ENCODE measurements around the gene COL13A1.

Gene COL13A1

GRCh38 chr10:69849825-69850224 is 48.1 kb downstream of the COL13A1 start:
- DNase-seq = no peak

- DNase-seq = no peak
Measured at GRCh38 chr10:69850440-69850839, 48.7 kb downstream of the COL13A1 start.

DNA sequence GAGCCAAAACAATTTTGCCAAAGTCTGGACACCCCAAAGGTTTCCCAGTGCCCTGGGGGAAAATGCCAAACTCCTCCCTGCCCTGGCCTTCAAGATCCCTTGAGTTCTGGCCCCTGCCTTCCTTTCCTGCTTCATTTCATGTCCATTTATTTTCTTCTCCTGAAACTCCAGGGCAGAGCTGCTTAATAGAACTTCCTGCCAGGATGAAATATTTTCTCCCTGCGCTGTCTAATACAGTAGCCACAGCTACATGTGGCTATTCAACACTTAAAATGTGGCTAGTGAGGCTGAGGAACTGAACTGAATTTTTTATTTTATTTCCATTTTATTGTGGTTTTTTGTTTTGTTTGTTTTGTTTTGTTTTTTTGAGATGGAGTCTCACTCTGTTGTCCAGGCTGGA is 49.6 kb downstream of the COL13A1 start:
- DNase-seq = no peak

DNA sequence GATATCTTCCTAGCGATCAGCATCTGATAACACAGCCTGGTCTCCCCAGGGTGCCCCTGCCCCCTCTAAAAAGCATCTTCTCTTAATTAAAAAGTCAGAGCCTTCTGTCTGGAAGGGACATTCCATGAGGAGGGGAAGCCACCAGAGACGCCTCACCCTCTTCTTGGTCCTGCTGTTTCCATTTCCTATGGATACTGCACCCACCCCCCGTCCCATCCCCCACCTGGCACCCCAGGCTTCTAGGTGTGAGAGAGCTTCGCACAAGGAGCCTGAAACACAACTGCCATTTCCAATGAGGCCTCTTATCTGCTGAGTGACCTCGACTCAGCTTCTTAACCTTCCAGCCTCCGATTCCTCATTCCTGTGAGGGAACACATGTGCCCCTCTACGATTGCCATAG is 51.4 kb downstream of the COL13A1 start:
- no peak for DNase-seq

- DNase-seq = no peak
Measured at GRCh38 chr10:69854511-69855345, 53.0 kb downstream of the COL13A1 start.

- no peak for DNase-seq
Measured at GRCh38 chr10:69855346-69856111, 53.8 kb downstream of the COL13A1 start.

- DNase-seq = no peak
Measured at GRCh38 chr10:69856601-69857166, 55.0 kb downstream of the COL13A1 start.

DNA sequence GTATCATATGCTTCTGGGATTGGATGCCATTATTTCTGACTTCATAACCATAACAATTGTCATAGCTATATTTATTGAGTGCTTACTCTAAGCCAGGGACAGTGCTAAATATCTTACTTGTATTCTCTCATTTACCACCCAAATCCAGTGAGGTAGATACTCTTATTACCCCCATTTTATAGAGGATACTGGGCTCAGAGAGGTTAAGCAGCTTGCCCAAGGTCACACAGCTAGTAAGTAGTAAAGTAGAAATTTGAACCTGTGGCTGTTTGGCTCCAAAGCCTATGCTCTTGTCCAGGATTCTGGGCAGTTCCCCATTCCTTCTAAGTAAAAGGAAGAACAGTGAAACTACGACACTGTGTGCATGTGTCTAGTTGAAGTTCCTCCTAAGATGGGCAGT is 56.5 kb downstream of the COL13A1 start:
- DNase-seq = no peak

- DNase-seq = no peak
Measured at GRCh38 chr10:69860271-69860670, 58.6 kb downstream of the COL13A1 start.

- DNase-seq = no peak
Measured at GRCh38 chr10:69861251-69862240, 59.8 kb downstream of the COL13A1 start.

GRCh38 chr10:69862882-69863530 is 61.3 kb downstream of the COL13A1 start:
- DNase-seq = no peak

- no peak for DNase-seq
Measured at GRCh38 chr10:69863580-69863979, 61.9 kb downstream of the COL13A1 start.

GRCh38 chr10:69864321-69864720 is 62.6 kb downstream of the COL13A1 start:
- DNase-seq = no peak

DNA sequence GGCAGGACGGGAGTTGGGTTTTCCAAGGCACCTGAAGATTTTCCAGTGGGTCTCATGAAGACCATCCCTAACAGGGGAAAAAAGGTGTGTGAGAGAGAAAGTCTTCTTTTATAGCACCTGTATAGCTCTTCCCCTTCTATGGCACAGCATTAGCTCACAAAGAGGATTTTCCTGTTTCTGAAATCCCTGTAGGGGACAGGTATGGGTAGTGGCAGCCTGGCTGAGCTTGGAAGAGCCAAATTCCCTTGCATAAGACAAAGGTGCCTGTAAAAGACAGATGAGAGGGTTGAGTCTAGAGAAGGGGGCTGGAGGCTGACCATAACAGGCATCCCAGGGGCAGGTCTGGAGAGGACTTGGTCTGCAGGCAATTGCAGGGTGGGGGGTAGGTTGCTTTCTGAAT is 63.7 kb downstream of the COL13A1 start:
- no peak for DNase-seq

DNA sequence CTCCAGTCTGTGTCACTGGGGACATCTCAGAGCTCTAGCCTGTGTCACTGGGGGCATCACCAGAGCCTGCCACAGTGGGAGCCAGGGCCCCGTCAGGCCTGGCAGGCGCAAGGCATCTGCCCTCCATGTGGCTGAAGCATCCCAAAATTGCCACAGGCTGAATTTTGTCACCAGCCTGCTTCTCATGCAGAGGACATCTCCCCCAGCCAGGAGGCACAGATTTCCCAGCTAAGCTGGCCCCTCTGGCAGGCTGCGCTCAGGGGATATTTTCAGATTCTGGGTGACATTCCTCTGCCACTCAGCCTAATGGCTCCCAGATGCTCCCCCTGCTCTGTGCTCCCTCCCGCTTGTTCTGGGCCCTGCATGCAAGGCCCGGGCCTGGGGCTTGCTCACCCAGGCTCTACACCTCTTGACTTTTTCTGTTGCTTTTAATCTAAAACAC is 64.6 kb downstream of the COL13A1 start:
- no peak for DNase-seq

DNA sequence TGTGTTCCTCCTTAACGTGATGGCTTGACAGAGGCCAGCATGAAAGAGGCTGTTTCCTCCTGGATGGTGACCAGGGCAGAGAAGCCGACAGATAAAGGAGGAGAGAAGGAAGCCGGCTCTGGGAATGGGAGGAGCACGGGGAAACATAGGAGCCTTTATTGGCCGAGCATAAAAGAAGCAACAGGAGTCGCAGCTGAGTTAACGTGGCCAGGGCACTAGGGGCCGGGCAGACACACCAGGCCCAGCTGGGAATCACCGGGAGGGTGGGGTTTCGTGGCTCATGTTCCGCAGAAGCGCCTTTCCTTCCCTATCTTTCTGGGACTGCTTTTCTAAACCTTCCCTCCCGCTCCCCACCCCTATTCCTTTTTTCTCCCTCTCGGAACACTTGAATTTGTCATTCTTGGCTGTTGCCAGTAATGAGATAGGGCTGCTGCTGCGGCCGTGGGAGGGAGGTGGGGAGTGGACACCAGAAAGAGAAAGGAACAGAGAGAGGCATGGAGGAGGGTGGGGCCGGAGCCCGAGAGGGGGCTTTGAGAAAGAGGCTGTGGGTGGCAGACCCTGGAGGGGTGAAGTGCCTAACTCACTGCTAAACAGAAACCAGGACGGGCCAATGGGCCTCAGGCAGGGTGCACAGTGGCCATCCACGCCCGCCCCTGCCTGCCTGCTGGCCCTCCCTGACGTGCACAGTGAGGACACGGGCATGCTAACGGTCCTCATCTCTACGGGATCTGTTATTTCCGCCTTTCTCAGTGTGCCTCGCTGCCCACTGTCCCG is 65.2 kb downstream of the COL13A1 start:
- DNase-seq = no peak

- DNase-seq = no peak
Measured at GRCh38 chr10:69867699-69868558, 66.2 kb downstream of the COL13A1 start.

- no peak for DNase-seq
Measured at GRCh38 chr10:69868821-69869220, 67.1 kb downstream of the COL13A1 start.

GRCh38 chr10:69869291-69869961 is 67.7 kb downstream of the COL13A1 start:
- no peak for DNase-seq

DNA sequence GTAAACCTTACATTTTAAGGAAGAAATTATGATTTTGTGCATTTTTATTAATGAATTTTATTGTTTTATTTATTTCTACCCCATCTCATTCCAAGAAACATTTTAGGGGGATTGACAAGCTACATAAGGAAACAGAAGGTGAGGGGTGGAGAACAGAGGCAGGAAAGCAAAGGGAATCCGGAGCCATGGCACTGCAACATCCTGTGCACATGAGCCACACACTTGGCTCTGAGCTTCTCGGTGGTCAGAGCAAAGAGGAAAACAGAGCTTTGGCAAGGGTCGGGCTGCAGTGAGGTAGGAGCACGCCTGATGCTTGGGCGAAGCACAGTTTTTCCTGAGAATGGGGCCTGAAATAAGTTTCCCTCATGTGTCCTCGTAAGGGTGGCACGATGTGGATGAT is 68.9 kb downstream of the COL13A1 start:
- no peak for DNase-seq
